ENCODE measurements around the gene CARD10. TPM values are rescaled to one million over a fixed set of nuclear protein-coding genes. Genes with fewer than 3 reads are reported as not detected.

The CARD10 gene
- total RNA-seq, 2 donors from 2014 or later = 20.3 to 24.4 TPM

DNA sequence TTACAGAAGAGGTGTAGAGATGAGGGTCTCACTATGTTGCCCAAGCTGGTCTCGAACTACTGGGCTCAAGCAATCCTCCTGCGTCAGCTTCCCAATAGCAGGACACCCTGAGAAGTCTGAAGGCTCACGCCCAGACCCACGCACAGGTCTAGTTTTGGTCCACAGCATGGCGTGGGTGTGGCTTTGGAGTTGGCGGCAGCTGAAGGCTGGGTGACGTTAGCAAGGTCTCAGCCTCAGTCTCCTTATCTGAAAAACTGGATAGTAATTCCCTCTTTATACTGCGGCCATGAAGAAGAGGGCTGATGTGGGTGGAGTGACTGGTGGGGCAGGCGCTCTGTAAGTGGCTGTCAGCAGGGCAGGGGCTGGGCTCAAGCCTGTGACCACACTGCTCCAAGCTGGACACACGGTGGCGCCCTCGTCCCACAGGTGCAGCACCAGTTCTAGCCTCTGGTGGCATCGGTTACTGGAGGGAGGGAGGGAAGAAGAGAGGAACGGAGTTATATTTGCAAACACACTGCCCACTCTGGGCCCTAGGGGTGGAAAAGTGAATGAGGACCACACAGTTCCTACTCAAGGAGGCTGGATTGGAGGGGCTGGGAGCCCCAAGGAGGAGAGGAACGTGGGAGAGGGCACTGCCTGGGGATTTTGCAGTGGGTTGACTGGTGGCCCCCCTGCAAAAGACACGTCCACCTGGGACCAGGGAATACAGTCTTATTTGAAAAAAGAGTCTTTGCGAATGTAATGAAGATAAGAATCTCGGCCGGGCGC lies 19.6 kb upstream of the CARD10 start:
- Mint-ChIP-seq H3K36me3 (ENCODE audit: low read depth) (no peaks in the 10 kb centered on the region), H3K9me3 (no peaks in the 10 kb centered on the region), H3K4me1 (peaks cover 20% of the 10 kb centered on the region), H3K4me3 (no peak overlapping the region), H3K27me3 (ENCODE audit: insufficient read depth) (peaks cover 3% of the 10 kb centered on the region), H3K27ac (peak overlapping the region; percentile 42)
- no peaks in the 10 kb centered on the region for H3K27me3 ChIP-seq (ENCODE audit: control insufficient read depth, insufficient read depth, low read length, poor library complexity, severe bottlenecking)
- H3K27ac ChIP-seq (ENCODE audit: low read depth, low read length) = no peak overlapping the region
- peak; percentile 98 for TF ChIP-seq CTCF (conservative IDR thresholded peaks at IDR 0.05)
- H3K9me3 ChIP-seq (ENCODE audit: control insufficient read depth, low read length) = no peaks in the 10 kb centered on the region
- WGBS, 2 experiments (ENCODE audit: insufficient coverage in 1 of 2, insufficient read length in 1 of 2) = 48 to 57% methylated on average over 11 to 20 of the region's 20 CpGs
- H3K4me1 ChIP-seq (ENCODE audit: control insufficient read depth, insufficient read depth, low read length) = no peaks in the 10 kb centered on the region
- DNase-seq = peak; percentile 99
- no peak overlapping the region for H3K9ac ChIP-seq (ENCODE audit: extremely low read depth, low read length, poor library complexity, severe bottlenecking)
- H3K4me3 ChIP-seq (ENCODE audit: low read length) = no peak overlapping the region
- H3K36me3 ChIP-seq (ENCODE audit: control insufficient read depth, insufficient read depth, low read length) = no peaks in the 10 kb centered on the region

DNA sequence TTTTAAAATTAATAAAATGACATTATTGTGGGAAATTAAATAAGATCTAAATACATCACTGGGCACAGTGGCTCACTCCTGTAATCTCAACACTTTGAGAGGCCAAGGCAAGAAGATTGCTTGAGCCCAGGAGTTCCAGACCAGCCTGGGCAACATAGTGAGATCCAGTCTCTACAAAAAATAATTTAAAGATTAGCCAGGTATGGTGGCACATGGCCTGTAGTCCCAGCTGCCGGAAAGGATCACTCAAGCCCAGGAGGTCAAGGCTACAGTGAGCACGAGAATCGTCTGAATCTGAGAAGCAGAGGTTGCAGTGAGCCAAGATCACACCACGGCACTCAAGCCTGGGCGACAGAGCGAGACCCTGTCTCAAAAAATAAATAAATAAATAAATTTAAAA lies 15.9 kb upstream of the CARD10 start:
- WGBS, 2 experiments (ENCODE audit: insufficient coverage in 1 of 2, insufficient read length in 1 of 2) = 90 to 95% methylated on average over 3 to 4 of the region's 6 CpGs
- Mint-ChIP-seq H3K4me1 (peaks cover 8% of the 10 kb centered on the region), H3K36me3 (ENCODE audit: low read depth) (no peaks in the 10 kb centered on the region), H3K9me3 (no peaks in the 10 kb centered on the region), H3K27me3 (ENCODE audit: insufficient read depth) (peaks cover 1% of the 10 kb centered on the region), H3K27ac (no peak overlapping the region), H3K4me3 (no peak overlapping the region)
- no peak overlapping the region for H3K27ac ChIP-seq (ENCODE audit: low read depth, low read length)
- H3K36me3 ChIP-seq (ENCODE audit: control insufficient read depth, insufficient read depth, low read length) = no peaks in the 10 kb centered on the region
- no peak for TF ChIP-seq CTCF (conservative IDR thresholded peaks at IDR 0.05)
- DNase-seq = no peak
- no peaks in the 10 kb centered on the region for H3K9me3 ChIP-seq (ENCODE audit: control insufficient read depth, low read length)
- H3K4me3 ChIP-seq (ENCODE audit: low read length) = no peak overlapping the region
- H3K4me1 ChIP-seq (ENCODE audit: control insufficient read depth, insufficient read depth, low read length) = no peaks in the 10 kb centered on the region
- H3K27me3 ChIP-seq (ENCODE audit: control insufficient read depth, insufficient read depth, low read length, poor library complexity, severe bottlenecking) = no peaks in the 10 kb centered on the region
- H3K9ac ChIP-seq (ENCODE audit: extremely low read depth, low read length, poor library complexity, severe bottlenecking) = no peak overlapping the region

- Mint-ChIP-seq H3K9me3 (no peaks in the 10 kb centered on the region), H3K27me3 (ENCODE audit: insufficient read depth) (peaks cover 1% of the 10 kb centered on the region), H3K27ac (no peak overlapping the region), H3K4me1 (peaks cover 8% of the 10 kb centered on the region), H3K4me3 (no peak overlapping the region), H3K36me3 (ENCODE audit: low read depth) (no peaks in the 10 kb centered on the region)
- Histone ChIP-seq H3K9ac (ENCODE audit: extremely low read depth, low read length, poor library complexity, severe bottlenecking) (no peak overlapping the region), H3K27me3 (ENCODE audit: control insufficient read depth, insufficient read depth, low read length, poor library complexity, severe bottlenecking) (no peaks in the 10 kb centered on the region), H3K9me3 (ENCODE audit: control insufficient read depth, low read length) (no peaks in the 10 kb centered on the region), H3K36me3 (ENCODE audit: control insufficient read depth, insufficient read depth, low read length) (no peaks in the 10 kb centered on the region), H3K27ac (ENCODE audit: low read depth, low read length) (no peak overlapping the region), H3K4me1 (ENCODE audit: control insufficient read depth, insufficient read depth, low read length) (no peaks in the 10 kb centered on the region), H3K4me3 (ENCODE audit: low read length) (no peak overlapping the region)
- WGBS, 2 experiments (ENCODE audit: insufficient coverage in 1 of 2, insufficient read length in 1 of 2) = 78 to 96% methylated on average over 2 to 3 of the region's 3 CpGs
- no peak for DNase-seq
- no peak for TF ChIP-seq CTCF (conservative IDR thresholded peaks at IDR 0.05)
Measured at GRCh38 chr22:37534445-37534844, 15.2 kb upstream of the CARD10 start.
